ENCODE data around the gene PIGM. TPM values are rescaled to one million over a fixed set of nuclear protein-coding genes. Genes with fewer than 3 reads are reported as not detected.

The PIGM gene
- total RNA-seq, 2 donors from 2014 or later: 5.0 to 6.8 TPM

GRCh38 chr1:159991513-159991912, 40.3 kb downstream of the PIGM start:
- Histone ChIP-seq H3K4me1 (ENCODE audit: control insufficient read depth in 1 of 2, low read depth in 2 of 2) (peaks cover 0 to 4% of the 10 kb centered on the region in 2 donors), H3K27ac (no peak overlapping the region), H3K9me3 (no peaks in the 10 kb centered on the region), H3K4me3 (no peak overlapping the region), H3K36me3 (no peaks in the 10 kb centered on the region), H3K27me3 (replicated peaks; ENCODE audit: insufficient read depth) (no peaks in the 10 kb centered on the region)
- DNase-seq (ENCODE audit: low spot score): no peak
- no peak for ATAC-seq (ENCODE audit: insufficient number of reproducible peaks, low FRiP score, low read depth)
- TF ChIP-seq, protein P1, sequence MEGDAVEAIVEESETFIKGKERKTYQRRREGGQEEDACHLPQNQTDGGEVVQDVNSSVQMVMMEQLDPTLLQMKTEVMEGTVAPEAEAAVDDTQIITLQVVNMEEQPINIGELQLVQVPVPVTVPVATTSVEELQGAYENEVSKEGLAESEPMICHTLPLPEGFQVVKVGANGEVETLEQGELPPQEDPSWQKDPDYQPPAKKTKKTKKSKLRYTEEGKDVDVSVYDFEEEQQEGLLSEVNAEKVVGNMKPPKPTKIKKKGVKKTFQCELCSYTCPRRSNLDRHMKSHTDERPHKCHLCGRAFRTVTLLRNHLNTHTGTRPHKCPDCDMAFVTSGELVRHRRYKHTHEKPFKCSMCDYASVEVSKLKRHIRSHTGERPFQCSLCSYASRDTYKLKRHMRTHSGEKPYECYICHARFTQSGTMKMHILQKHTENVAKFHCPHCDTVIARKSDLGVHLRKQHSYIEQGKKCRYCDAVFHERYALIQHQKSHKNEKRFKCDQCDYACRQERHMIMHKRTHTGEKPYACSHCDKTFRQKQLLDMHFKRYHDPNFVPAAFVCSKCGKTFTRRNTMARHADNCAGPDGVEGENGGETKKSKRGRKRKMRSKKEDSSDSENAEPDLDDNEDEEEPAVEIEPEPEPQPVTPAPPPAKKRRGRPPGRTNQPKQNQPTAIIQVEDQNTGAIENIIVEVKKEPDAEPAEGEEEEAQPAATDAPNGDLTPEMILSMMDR (IDR thresholded peaks at IDR 0.05): no peak

GRCh38 chr1:159990005-159990404, 41.8 kb downstream of the PIGM start:
- no peak for DNase-seq (ENCODE audit: low spot score)
- ATAC-seq (ENCODE audit: insufficient number of reproducible peaks, low FRiP score, low read depth): no peak
- H3K4me3 ChIP-seq: no peak overlapping the region
- TF ChIP-seq, protein P1 (IDR thresholded peaks at IDR 0.05): no peak
- no peaks in the 10 kb centered on the region for H3K36me3 ChIP-seq
- H3K27ac ChIP-seq: no peak overlapping the region
- no peaks in the 10 kb centered on the region for H3K27me3 ChIP-seq (replicated peaks; ENCODE audit: insufficient read depth)
- H3K9me3 ChIP-seq: no peaks in the 10 kb centered on the region
- no peaks in the 10 kb centered on the region for H3K4me1 ChIP-seq (ENCODE audit: control insufficient read depth in 1 of 2, low read depth in 2 of 2)

DNA sequence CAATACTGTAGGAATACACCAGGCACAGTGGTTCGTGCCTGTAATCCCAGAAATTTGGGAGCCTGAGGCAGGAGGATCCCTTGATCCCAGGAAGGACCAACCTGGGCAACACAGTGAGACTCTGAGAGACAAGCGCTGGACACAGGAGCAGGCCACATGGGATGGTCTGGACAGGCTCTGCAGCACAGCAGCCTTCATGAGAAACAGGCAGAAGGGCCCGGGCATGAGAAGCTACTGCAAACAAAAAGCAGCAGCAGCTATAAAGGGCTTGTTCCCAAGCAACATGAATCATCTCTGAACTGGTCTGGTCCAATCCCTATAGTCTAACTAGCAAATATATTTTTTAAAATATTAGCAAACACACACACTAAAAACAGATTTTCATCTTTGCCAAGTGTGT, 42.2 kb downstream of the PIGM start:
- H3K36me3 ChIP-seq: no peaks in the 10 kb centered on the region
- no peak overlapping the region for H3K27ac ChIP-seq
- H3K4me3 ChIP-seq: no peak overlapping the region
- no peak for ATAC-seq (ENCODE audit: insufficient number of reproducible peaks, low FRiP score, low read depth)
- H3K9me3 ChIP-seq: no peaks in the 10 kb centered on the region
- H3K4me1 ChIP-seq (ENCODE audit: control insufficient read depth in 1 of 2, low read depth in 2 of 2): no peaks in the 10 kb centered on the region
- TF ChIP-seq, protein P1 (IDR thresholded peaks at IDR 0.05): no peak
- H3K27me3 ChIP-seq (replicated peaks; ENCODE audit: insufficient read depth): no peaks in the 10 kb centered on the region
- DNase-seq (ENCODE audit: low spot score): no peak

- Histone ChIP-seq H3K27me3 (replicated peaks; ENCODE audit: insufficient read depth) (no peaks in the 10 kb centered on the region), H3K4me3 (no peak overlapping the region), H3K4me1 (ENCODE audit: control insufficient read depth in 1 of 2, low read depth in 2 of 2) (no peaks in the 10 kb centered on the region), H3K36me3 (no peaks in the 10 kb centered on the region), H3K9me3 (no peaks in the 10 kb centered on the region), H3K27ac (no peak overlapping the region)
- TF ChIP-seq, protein P1 (IDR thresholded peaks at IDR 0.05): no peak
- ATAC-seq (ENCODE audit: insufficient number of reproducible peaks, low FRiP score, low read depth) (no peak), DNase-seq (ENCODE audit: low spot score) (no peak)
Measured at GRCh38 chr1:159988006-159988405, 43.8 kb downstream of the PIGM start.

- DNase-seq (ENCODE audit: low spot score) (no peak), ATAC-seq (ENCODE audit: insufficient number of reproducible peaks, low FRiP score, low read depth) (no peak)
- Histone ChIP-seq H3K27ac (no peak overlapping the region), H3K9me3 (no peaks in the 10 kb centered on the region), H3K4me3 (no peak overlapping the region), H3K36me3 (no peaks in the 10 kb centered on the region), H3K4me1 (ENCODE audit: control insufficient read depth in 1 of 2, low read depth in 2 of 2) (no peaks in the 10 kb centered on the region), H3K27me3 (replicated peaks; ENCODE audit: insufficient read depth) (no peaks in the 10 kb centered on the region)
- TF ChIP-seq, protein P1 (IDR thresholded peaks at IDR 0.05): no peak
Measured at GRCh38 chr1:159987186-159987585, 44.6 kb downstream of the PIGM start.

Data from thoracic aorta (tissue), 2 donors.